Endometrial microvascular endothelial cells (primary cell): ENCODE measurements around the gene TBX5. TPM values are rescaled to one million over a fixed set of nuclear protein-coding genes. Genes with fewer than 3 reads are reported as not detected.
"Not testable (repeated sequence)": the region's sequence is repeated elsewhere in the genome, so short reads cannot be mapped to it uniquely, and the experiment has no call there.

ENCODE experiments used
- in situ Hi-C: cut with HindIII; loops from 2 replicates; pipeline ENCODE4 v1.10.0; 2017; ENCODE audit warnings: low sequenced_read_pairs, low pct_unique_long_range_greater_than_20kb; ENCODE audit errors: inconsistent ontology term
- total RNA-seq: library from RNA; depleted of rRNA; stranded (reverse); fragments of >200 nt; gene quantifications from one replicate; pipeline ENCODE4 v1.2.3, GENCODE V29; 2015; ENCODE audit errors: inconsistent ontology term

The TBX5 gene
- total RNA-seq, 1 donor from 2014 or later: not detected

- in situ Hi-C loops: no loop called here
Observed at GRCh38 chr12:114396153-114396868, 9.6 kb downstream of the TBX5 start.

GRCh38 chr12:114395755-114396152 is 10.2 kb downstream of the TBX5 start:
- in situ Hi-C loops: no loop called here

DNA sequence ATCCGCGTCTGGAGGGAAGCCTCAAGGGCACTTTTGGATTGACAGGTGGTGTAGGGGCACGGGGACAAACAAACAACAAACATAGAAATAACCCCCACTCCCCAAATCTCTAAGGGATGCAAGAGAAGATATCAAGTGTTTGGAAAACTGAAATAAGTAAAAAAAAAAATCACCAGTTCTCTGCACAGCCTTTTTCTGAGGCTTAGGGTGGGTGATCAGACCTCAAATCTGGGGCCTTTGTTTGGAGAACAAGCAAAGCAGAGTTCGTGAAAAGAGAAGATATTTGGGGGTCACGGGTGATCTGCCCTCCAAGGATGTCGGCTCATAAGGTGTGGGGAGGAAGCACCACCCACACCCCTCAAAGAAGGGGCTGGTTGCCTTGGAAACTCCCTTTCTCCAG is 10.7 kb downstream of the TBX5 start:
- in situ Hi-C loops: no loop called here

DNA sequence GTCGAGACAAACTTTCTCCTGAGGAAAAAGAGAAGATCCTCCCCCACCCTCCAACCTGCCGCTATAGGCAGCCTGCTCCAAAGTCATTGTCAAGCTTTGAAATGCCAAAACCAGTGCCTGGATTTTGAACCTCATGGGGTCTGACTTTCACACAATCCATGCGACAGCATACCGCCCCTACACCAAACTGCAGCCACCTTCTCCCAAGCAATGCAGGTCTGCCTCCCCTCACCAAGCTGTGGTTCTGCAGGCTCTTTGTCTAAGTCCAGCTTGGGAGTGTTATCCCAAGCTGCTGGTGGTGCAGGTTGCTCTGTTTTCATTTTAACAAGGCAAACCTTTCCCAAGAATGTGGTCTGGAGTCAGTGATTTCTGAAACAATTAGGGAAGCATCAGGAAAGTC is 12.4 kb downstream of the TBX5 start:
- in situ Hi-C loops: no loop called here

DNA sequence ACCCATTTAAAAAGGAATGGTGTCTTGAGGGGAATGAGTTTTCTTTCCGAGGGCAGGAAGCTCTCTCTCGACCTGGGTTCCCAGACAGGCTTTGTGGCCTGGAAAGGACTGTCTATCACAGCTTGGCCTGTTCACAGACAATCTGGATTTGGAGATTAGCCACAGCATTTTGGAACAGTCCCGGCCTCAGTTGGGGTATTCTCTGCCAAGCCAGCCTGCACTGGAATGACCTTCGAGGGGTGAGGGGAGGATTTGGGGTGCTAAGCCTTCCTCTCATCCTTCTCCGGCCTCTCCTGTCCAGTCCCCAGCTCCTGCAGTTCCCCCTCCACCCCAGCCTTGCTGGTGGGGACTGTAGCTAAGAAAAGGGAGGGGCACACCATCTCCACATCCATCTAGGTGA is 13.0 kb downstream of the TBX5 start:
- in situ Hi-C loops: no loop called here

DNA sequence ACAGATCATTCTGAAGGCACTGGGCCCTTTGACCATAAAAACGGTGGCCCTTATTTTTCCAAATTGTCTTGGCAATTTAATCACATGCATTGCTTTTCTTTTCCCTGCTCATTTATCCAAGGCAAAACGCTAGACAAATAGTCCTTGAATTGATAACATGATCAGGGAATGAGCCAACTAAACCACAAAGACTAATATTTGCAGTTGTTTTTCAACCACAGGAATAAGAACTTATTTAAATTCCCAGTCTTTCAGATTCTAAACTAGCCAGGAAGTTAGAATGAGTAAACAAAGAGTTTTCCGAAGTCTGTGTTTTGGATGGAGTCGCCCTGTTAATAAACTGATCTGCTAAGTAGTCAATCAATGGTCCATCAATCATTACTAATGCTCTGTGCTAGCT is 14.9 kb downstream of the TBX5 start:
- in situ Hi-C loops: no loop called here

DNA sequence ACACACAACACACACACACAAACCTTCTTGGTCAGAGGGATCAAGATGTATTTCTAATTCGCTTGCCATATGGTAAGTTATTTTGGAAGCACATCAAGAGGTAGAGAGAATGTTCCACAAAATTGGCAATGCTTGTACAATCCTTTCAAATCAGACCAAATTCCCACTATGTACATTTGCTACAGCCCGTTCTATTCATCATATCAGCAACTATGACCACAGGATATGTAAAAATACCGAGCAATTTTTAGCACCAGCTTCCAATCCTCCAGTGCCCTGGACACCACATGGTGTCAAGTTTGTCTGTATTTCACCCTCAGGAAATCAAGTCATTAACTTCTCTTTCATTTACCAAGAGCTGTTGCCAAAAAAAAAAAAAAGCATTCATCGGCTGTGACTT is 21.2 kb downstream of the TBX5 start:
- in situ Hi-C loops: no loop called here

- in situ Hi-C loops: no loop called here
Observed at GRCh38 chr12:114381177-114381576, 24.8 kb downstream of the TBX5 start.

- in situ Hi-C loops: no loop called here
Observed at GRCh38 chr12:114371733-114372132, 34.2 kb downstream of the TBX5 start.

GRCh38 chr12:114371250-114371649 is 34.7 kb downstream of the TBX5 start:
- in situ Hi-C loops: no loop called here

GRCh38 chr12:114368685-114369452 is 37.1 kb downstream of the TBX5 start:
- in situ Hi-C loops: no loop called here

DNA sequence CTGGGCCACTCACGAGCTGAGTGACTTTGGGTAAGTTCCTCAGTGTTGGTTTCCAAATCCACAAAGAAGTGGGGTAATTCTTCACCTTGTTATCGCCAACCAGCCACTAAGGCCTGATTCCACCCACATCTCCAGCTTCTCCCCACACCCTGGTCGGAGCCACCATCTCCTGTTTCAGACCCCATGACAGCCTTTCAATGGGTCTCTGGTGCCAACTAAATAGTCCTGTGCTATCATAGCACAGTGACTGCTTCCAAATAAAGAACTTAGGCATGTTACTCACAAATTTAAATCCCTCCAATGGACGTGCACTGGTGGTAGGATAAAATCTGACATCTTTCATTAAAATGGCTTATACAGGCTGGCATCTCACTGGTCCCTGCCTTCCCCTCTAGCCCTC is 44.0 kb downstream of the TBX5 start:
- in situ Hi-C loops: no loop called here

- in situ Hi-C loops: no loop called here
Observed at GRCh38 chr12:114361545-114361944, 44.4 kb downstream of the TBX5 start.

- in situ Hi-C loops: no loop called here
Observed at GRCh38 chr12:114360485-114360884, 45.5 kb downstream of the TBX5 start.

- in situ Hi-C loops: no loop called here
Observed at GRCh38 chr12:114355389-114356088, 50.4 kb downstream of the TBX5 start.

GRCh38 chr12:114349239-114349638 is 56.7 kb downstream of the TBX5 start:
- in situ Hi-C loops: not testable (repeated sequence)

DNA sequence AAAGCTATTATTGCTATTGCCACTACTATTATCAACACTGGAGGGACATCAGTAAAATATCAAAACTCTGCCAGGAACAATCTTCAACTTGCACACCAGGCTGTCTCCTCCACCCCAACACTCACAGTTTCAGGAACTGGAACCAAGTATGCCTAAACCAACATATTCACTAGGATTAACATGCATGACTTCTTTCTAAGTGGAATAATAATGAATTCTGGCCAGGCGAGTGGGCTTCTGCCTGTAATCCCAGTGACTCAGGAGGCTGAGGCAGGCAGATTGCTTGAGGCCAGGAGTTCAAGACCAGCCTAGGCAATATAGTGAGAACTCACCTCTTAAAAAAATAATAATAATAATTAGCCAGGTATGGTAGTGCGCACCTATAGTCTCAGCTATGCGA is 58.1 kb downstream of the TBX5 start:
- in situ Hi-C loops: no loop called here

- in situ Hi-C loops: no loop called here
Observed at GRCh38 chr12:114344831-114345230, 61.1 kb downstream of the TBX5 start.

DNA sequence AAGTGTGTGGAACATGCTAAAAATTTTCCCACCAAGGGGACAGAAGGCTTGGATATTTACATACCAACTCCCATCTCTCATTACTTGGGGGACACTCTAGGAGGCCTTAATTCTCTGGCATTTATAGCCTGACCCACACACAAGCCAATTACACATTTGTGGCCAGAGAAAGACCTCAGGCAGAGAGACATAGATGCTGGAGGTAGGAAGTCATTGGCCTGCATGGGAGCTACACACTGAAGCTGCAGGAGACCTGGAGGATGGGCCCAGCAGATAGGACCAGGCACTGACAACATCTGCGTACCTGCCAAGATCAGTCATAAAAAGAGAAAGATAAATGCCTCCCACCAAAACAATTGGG is 61.7 kb downstream of the TBX5 start:
- in situ Hi-C loops: no loop called here
